NT2/D1 (cell line): Measurements from ENCODE around the gene KRT222.

ENCODE experiments used
- DNase-seq: peaks from one replicate; pipeline ENCODE4 v3.0.0-alpha.2; 2011; ENCODE audit warnings: low read depth, low spot score
- H3K27me3 ChIP-seq: 2 replicates; pipeline ENCODE4 v1.6.0; 2011; ENCODE audit warnings: mild to moderate bottlenecking; ENCODE audit not compliant: insufficient read length, insufficient read depth
- H3K36me3 ChIP-seq: 2 replicates; pipeline ENCODE4 v1.6.1; 2011; ENCODE audit warnings: mild to moderate bottlenecking, low read length, mixed read lengths; ENCODE audit not compliant: insufficient read depth, insufficient read length
- H3K4me1 ChIP-seq: 2 replicates; pipeline ENCODE4 v1.5.1; 2011; ENCODE audit not compliant: insufficient read depth, insufficient read length
- H3K4me3 ChIP-seq: 2 replicates; pipeline ENCODE4 v1.5.1; 2011; ENCODE audit warnings: low read depth; ENCODE audit not compliant: insufficient read length
- H3K9ac ChIP-seq: 2 replicates; pipeline ENCODE4 v1.6.0; 2011; ENCODE audit warnings: low read depth; ENCODE audit not compliant: insufficient read length
- H3K9me3 ChIP-seq: 2 replicates; pipeline ENCODE4 v1.5.1; 2011; ENCODE audit warnings: mild to moderate bottlenecking, low read length; ENCODE audit not compliant: insufficient read depth
- SUZ12 ChIP-seq: IDR thresholded peaks from 2 replicates; pipeline ENCODE4 v1.6.1; 2011; ENCODE audit not compliant: insufficient read length, insufficient read depth; ENCODE audit errors: extremely low read depth
- YY1 ChIP-seq: IDR thresholded peaks from 2 replicates; pipeline ENCODE4 v1.6.1; 2011; ENCODE audit not compliant: insufficient read length, insufficient read depth
- ZNF274 ChIP-seq: IDR thresholded peaks from 2 replicates; pipeline ENCODE4 v1.6.1; 2011; ENCODE audit warnings: mild to moderate bottlenecking, low read depth, low read length

Gene KRT222

GRCh38 chr17:40678902-40679522 is 14.0 kb upstream of the KRT222 start:
- TF ChIP-seq SUZ12, result no peak
- TF ChIP-seq YY1, result no peak
- no peak for TF ChIP-seq ZNF274
- no peak for DNase-seq
- no peak overlapping the region for H3K9ac ChIP-seq
- H3K36me3 ChIP-seq, result no peaks in the 10 kb centered on the region
- H3K4me1 ChIP-seq, result peaks cover 2% of the 10 kb centered on the region
- H3K9me3 ChIP-seq, result no peaks in the 10 kb centered on the region
- H3K4me3 ChIP-seq, result no peak overlapping the region
- no peaks in the 10 kb centered on the region for H3K27me3 ChIP-seq

GRCh38 chr17:40675905-40676304 is 10.9 kb upstream of the KRT222 start:
- H3K36me3 ChIP-seq, result no peaks in the 10 kb centered on the region
- TF ChIP-seq YY1 (no peak), ZNF274 (no peak), SUZ12 (no peak)
- H3K9me3 ChIP-seq, result no peaks in the 10 kb centered on the region

GRCh38 chr17:40672654-40673053 is 7.7 kb upstream of the KRT222 start:
- TF ChIP-seq SUZ12 (no peak), YY1 (no peak), ZNF274 (no peak)
- DNase-seq, result no peak
- Histone ChIP-seq H3K36me3 (no peaks in the 10 kb centered on the region), H3K4me3 (no peak overlapping the region), H3K4me1 (peaks cover 2% of the 10 kb centered on the region), H3K9ac (no peak overlapping the region), H3K9me3 (no peaks in the 10 kb centered on the region), H3K27me3 (no peaks in the 10 kb centered on the region)

More at GRCh38 chr17:40675905-40676304, 10.9 kb upstream of the KRT222 start:
- peaks cover 2% of the 10 kb centered on the region for H3K4me1 ChIP-seq
- no peak overlapping the region for H3K4me3 ChIP-seq
- no peak overlapping the region for H3K9ac ChIP-seq
- no peaks in the 10 kb centered on the region for H3K27me3 ChIP-seq
- no peak for DNase-seq

GRCh38 chr17:40671282-40671681 is 6.3 kb upstream of the KRT222 start:
- no peaks in the 10 kb centered on the region for H3K9me3 ChIP-seq
- H3K4me1 ChIP-seq, result peaks cover 2% of the 10 kb centered on the region
- DNase-seq, result no peak
- no peaks in the 10 kb centered on the region for H3K27me3 ChIP-seq
- no peaks in the 10 kb centered on the region for H3K36me3 ChIP-seq
- no peak overlapping the region for H3K9ac ChIP-seq
- TF ChIP-seq SUZ12 (no peak), ZNF274 (no peak), YY1 (no peak)
- no peak overlapping the region for H3K4me3 ChIP-seq

GRCh38 chr17:40666331-40666730 is 1.4 kb upstream of the KRT222 start:
- Histone ChIP-seq H3K27me3 (no peaks in the 10 kb centered on the region), H3K36me3 (no peaks in the 10 kb centered on the region), H3K4me1 (no peaks in the 10 kb centered on the region), H3K9me3 (no peaks in the 10 kb centered on the region), H3K9ac (no peak overlapping the region), H3K4me3 (no peak overlapping the region)
- no peak for DNase-seq
- TF ChIP-seq SUZ12 (no peak), YY1 (no peak), ZNF274 (no peak)

- Histone ChIP-seq H3K36me3 (no peaks in the 10 kb centered on the region), H3K4me3 (no peak overlapping the region), H3K9me3 (no peaks in the 10 kb centered on the region), H3K4me1 (no peaks in the 10 kb centered on the region), H3K27me3 (no peaks in the 10 kb centered on the region), H3K9ac (no peak overlapping the region)
- TF ChIP-seq YY1, result no peak
- no peak for TF ChIP-seq SUZ12
- TF ChIP-seq ZNF274, result no peak
- DNase-seq, result no peak
Observed at GRCh38 chr17:40663252-40663651, 1.7 kb downstream of the KRT222 start.

GRCh38 chr17:40659911-40660310 is 5.1 kb downstream of the KRT222 start:
- no peaks in the 10 kb centered on the region for H3K4me1 ChIP-seq
- DNase-seq, result no peak
- H3K9me3 ChIP-seq, result no peaks in the 10 kb centered on the region
- no peak overlapping the region for H3K9ac ChIP-seq
- TF ChIP-seq ZNF274, result no peak
- no peak for TF ChIP-seq YY1
- TF ChIP-seq SUZ12, result no peak
- no peak overlapping the region for H3K4me3 ChIP-seq
- no peaks in the 10 kb centered on the region for H3K36me3 ChIP-seq
- no peaks in the 10 kb centered on the region for H3K27me3 ChIP-seq

GRCh38 chr17:40658396-40658795 is 6.6 kb downstream of the KRT222 start:
- no peak for DNase-seq

More at GRCh38 chr17:40658396-40658795, 6.6 kb downstream of the KRT222 start:
- Histone ChIP-seq H3K9me3 (no peaks in the 10 kb centered on the region), H3K36me3 (no peaks in the 10 kb centered on the region), H3K9ac (no peak overlapping the region), H3K27me3 (no peaks in the 10 kb centered on the region), H3K4me3 (no peak overlapping the region), H3K4me1 (no peaks in the 10 kb centered on the region)
- no peak for TF ChIP-seq YY1
- TF ChIP-seq ZNF274, result no peak
- TF ChIP-seq SUZ12, result no peak
